GM19099 (cell line): ENCODE measurements around the gene TMEM260.

Experiments
- POLR2A ChIP-seq: IDR thresholded peaks from 3 replicates; pipeline ENCODE4 v1.6.1; 2011; ENCODE audit warnings: low read depth; ENCODE audit not compliant: insufficient read length; ENCODE audit errors: extremely low read depth

The TMEM260 gene

GRCh38 chr14:56581041-56581727, 1.6 kb downstream of the TMEM260 start:
- no peak for TF ChIP-seq POLR2A

GRCh38 chr14:56585461-56586084, 6.0 kb downstream of the TMEM260 start:
- TF ChIP-seq POLR2A, result no peak

GRCh38 chr14:56587701-56588100, 8.1 kb downstream of the TMEM260 start:
- no peak for TF ChIP-seq POLR2A

GRCh38 chr14:56590535-56590960, 10.9 kb downstream of the TMEM260 start:
- TF ChIP-seq POLR2A, result no peak

GRCh38 chr14:56592746-56593544, 13.3 kb downstream of the TMEM260 start:
- TF ChIP-seq POLR2A, result no peak

- TF ChIP-seq POLR2A, result no peak
Observed at GRCh38 chr14:56594428-56594827, 14.8 kb downstream of the TMEM260 start.

- TF ChIP-seq POLR2A, result no peak
Observed at GRCh38 chr14:56598519-56598918, 18.9 kb downstream of the TMEM260 start.

GRCh38 chr14:56603648-56604047, 24.1 kb downstream of the TMEM260 start:
- no peak for TF ChIP-seq POLR2A

- TF ChIP-seq POLR2A, result no peak
Observed at GRCh38 chr14:56608689-56609088, 29.1 kb downstream of the TMEM260 start.

GRCh38 chr14:56617084-56617483, 37.5 kb downstream of the TMEM260 start:
- TF ChIP-seq POLR2A, result no peak

GRCh38 chr14:56630707-56631106, 51.1 kb downstream of the TMEM260 start:
- TF ChIP-seq POLR2A, result no peak

GRCh38 chr14:56632195-56632594, 52.6 kb downstream of the TMEM260 start:
- no peak for TF ChIP-seq POLR2A

- no peak for TF ChIP-seq POLR2A
Observed at GRCh38 chr14:56633544-56633943, 53.9 kb downstream of the TMEM260 start.

- TF ChIP-seq POLR2A, result no peak
Observed at GRCh38 chr14:56635041-56635440, 55.4 kb downstream of the TMEM260 start.

GRCh38 chr14:56647493-56647892, 67.9 kb downstream of the TMEM260 start:
- no peak for TF ChIP-seq POLR2A
